Peyer's patch (tissue), 4 donors: ENCODE results near the gene HARBI1.

Experiments used
- POLR2A ChIP-seq, 2 donors: fragments of 450-650 bp; IDR thresholded peaks; one replicate each; pipeline ENCODE4 v1.5.1; 2017; ENCODE audit warnings: antibody characterized with exemption in 2 of 2, mild to moderate bottlenecking in 2 of 2, moderate library complexity in 2 of 2
- TF ChIP-seq, protein P1 (sequence below), 6 experiments: fragments of 450-650 bp in 4 of 6; fragments of 200-600 bp in 2 of 6; sonication (generic) in 1 of 6; IDR thresholded peaks; one replicate each; pipeline ENCODE4 v1.5.1; 2017 to 2019; ENCODE audit warnings: antibody characterized with exemption in 6 of 6, mild to moderate bottlenecking in 3 of 6, moderate library complexity in 1 of 6

DNA sequence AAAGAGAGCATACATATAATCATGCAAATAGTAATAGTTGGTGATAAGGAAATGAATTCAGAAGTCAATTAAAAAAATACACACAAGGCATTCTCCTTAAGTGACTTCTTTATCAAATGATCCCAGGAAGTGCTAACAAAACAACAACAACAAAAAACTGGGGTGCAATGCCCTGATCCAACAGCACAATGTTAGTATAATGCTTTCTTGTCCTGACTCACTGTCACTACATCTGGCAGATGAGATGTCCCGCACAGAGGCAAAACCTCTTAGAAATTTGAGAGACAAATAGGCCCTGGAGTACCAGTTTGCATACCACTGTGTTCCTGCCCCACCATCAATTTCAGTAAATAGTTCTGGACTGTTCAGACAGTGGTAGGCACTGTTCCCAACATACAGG lies 12.2 kb downstream of the HARBI1 start:
- TF ChIP-seq, protein P1, sequence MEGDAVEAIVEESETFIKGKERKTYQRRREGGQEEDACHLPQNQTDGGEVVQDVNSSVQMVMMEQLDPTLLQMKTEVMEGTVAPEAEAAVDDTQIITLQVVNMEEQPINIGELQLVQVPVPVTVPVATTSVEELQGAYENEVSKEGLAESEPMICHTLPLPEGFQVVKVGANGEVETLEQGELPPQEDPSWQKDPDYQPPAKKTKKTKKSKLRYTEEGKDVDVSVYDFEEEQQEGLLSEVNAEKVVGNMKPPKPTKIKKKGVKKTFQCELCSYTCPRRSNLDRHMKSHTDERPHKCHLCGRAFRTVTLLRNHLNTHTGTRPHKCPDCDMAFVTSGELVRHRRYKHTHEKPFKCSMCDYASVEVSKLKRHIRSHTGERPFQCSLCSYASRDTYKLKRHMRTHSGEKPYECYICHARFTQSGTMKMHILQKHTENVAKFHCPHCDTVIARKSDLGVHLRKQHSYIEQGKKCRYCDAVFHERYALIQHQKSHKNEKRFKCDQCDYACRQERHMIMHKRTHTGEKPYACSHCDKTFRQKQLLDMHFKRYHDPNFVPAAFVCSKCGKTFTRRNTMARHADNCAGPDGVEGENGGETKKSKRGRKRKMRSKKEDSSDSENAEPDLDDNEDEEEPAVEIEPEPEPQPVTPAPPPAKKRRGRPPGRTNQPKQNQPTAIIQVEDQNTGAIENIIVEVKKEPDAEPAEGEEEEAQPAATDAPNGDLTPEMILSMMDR (IDR thresholded peaks at IDR 0.05), result no peak
- TF ChIP-seq POLR2A (IDR thresholded peaks at IDR 0.05), result no peak
